ENCODE measurements around the gene RBMS1.
A peak's percentile ranks its signal among the peaks of the same experiment; 100 is the strongest.
"Not testable (repeated sequence)": the region's sequence is repeated elsewhere in the genome, so short reads cannot be mapped to it uniquely, and the experiment has no call there.

RBMS1 gene

DNA sequence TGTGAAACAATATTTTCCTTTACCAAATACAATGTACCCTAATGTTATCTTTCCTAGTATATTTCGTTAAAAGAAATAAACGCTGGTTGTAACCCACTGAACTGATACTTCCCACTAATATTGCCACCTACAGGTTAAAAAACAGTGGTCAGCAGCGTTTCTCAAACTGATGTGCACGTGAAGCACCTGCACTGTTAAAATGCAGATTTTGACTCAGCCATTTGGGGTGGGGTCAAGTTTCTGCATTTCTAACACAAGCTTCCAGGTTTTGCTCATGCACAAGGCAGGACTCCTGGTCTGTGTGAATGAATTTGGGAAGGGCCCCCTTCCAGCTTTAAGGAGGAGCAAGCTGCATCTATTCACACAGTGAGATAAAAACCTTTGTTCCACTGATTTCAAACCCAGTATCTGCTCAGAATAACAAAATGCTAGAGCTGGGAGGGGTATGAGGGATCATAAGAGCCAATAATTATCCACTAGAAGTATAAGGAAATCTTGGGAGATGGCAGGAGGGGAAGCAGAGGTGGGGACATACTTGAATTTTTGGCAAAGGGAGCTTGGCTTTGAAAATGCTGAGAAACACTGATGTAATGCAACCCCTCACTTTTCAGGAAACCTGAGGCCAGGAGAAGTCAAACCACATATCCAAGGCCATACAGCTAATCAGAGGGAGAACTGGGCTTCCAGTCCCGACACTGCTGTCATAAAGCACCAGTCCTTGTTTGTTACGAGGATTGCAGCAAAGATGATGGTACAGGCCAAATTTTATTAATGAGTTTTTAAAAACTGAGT, 116.2 kb downstream of the RBMS1 start:
- peak; percentile 47 for DNase-seq

DNA sequence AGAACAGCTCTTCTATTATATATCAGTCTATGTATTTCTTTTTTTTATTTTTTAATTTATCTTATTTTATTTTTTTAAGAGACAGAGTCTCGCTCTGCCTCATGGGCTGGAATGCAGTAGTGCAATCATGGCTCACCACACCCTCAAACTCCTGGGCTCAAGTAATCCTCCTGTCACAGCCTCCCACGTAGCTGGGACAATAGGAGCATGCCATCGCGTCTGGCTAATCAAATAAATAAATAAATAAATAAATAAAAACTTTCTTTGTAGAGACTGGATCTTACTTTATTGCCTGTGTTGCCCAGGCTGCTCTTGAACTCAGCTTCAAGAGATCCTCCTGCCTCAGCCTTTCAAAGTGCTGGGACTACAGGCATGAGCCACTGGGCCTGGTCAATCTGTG, 117.0 kb downstream of the RBMS1 start:
- DNase-seq: peak; percentile 55

DNA sequence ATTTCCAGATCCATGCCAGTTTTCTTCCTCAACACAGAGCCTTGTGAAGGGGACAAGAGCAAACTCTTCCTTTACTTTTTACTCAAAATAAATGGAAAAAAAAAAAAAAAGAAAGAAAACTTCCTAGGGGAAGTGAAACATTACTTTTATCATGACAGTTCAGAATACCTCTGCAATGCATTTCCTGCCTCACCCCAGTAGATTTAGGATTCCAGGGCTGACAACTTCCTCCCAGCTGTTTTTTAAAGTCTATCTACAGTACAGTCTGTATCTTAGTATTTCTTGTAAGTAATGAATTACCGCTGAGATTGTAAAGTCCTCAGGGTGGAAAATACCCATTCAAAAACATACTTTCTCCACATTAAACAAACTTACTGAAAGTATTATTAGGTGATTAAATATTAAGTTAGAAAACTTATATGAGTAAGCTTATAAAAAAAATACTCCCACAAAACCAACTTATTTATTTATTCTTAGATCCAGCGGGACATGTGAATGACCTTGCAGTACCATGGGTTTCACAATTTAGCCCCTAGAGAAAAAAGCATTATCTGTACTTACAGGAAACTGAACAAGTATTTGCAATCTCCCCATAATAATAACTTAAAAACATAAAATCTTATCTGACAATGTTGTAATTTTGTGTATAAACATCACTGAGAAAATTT, 117.7 kb downstream of the RBMS1 start:
- DNase-seq: peak; percentile 61

DNA sequence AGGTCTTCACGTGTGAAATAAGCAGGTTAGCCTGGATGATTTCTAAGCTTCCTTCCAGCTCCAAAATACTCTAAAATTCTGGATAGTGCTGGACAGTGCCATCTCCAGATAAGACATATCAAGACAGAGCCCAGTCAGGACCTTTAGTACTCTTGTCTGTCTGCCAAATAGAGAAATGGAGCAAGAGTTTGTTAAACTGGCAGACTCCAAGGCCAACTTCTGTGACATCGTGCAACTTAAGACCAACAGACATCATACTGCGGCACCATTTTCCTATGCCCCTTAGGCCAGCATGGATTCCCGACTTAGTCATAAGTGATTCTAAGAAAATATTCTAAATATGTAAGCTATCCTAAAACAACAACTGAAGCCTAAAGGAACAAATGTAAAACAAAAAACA, 118.6 kb downstream of the RBMS1 start:
- DNase-seq: peak; percentile 85

DNA sequence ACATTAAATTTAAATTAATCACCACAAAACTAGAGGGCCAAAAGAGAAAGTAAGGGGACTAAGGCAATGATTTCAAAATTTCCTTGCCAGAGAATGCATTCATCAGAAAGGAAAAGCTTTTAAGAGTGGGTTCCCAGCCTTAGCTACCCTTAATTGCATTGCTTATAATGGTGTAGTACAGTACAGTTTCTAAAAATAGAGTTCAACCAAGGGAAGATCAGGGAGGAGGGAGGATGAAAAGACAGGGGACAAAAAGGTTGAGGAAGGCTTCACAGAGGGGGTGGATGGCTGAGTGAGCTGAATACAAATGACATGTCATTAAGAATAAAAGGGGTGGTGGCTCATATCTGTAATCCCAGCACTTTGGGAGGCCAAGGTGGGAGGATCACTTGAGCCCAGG, 119.9 kb downstream of the RBMS1 start:
- DNase-seq: no peak

DNA sequence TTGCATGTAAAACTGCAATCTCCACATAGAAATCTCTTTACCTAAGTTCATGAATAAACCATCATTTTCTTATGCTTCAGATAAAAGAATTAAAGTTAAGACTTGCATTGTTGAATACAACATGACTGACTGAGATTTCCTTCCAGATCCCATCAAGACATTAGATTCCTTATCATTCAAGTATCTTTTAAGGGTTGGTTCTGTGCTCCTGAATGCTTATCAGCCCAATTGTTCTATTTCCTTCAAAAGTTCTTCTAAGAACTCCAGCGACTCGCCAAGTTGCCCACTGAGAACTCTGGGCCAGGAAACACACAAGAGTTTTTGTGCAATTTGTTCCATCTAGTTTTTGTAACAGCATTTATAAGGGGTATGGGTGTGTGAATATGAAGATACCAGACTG, 120.3 kb downstream of the RBMS1 start:
- DNase-seq: no peak

DNA sequence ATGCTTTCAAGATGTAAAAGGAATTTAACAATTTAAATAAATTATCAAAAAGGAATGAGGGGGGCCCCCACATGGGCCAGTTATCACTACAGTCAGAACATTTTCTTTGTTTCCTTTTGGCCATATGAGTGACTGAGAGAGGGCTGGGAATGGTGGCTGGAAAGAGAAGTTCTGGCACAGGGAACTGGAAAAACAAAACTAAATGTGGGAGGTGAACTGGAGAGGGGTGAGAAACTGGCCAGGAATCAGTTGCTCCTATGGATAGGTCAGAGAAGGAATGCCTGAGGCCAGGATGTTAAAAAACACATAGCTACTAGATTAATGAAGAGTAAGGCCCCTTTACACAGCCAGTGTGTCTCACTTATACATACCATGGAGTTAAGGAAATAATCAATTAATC, 121.0 kb downstream of the RBMS1 start:
- DNase-seq: peak; percentile 89

DNA sequence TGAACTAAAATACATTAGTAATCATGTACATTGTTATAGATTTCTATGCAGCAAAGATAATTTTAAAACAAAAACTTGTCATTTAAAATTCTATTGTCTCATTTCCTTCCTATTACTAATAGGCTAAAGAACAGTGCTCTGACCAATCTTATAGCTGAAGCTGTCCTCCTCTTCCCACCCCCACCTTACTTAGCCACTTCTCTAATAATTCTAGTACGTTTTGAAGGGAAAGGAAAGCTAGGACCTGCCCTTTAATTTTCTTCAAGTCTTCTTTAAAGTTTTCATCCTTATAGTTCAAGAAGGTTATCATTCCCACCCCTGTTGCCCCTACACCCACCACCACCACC, 121.6 kb downstream of the RBMS1 start:
- DNase-seq: no peak

DNA sequence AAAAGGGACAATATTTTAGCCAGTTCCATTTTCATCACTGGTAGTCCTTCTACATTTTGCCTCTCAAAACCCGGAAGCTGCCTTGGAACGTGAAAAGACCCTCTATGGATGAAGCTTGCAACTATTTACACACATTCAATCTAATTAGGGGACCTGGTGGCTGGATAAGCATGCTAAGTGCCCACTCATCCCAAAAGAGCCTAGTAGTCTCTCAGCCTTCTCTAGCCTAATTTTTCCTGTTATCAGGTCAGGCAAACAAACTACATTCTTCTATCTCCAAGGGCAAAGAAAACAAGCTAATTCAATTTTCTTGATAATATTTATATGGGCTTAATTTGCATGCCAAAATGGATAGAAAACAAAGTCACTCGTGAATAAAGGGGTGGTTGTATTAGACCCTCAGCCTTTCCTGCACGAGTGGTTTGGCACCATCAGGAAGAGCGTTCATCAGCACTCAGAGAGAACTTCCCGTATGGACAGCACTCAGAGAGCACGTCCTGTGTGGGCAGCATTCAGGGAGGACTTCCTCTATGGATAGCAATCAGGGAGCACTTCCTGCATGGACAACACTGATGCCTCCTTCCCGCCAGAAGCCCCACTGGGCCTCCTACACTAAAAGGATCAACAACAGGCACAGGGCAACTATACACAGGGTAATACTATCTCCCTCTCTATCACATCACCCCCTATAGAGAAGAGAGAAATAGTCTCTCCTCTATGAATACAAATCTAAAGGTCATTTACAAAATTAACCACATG, 122.2 kb downstream of the RBMS1 start:
- DNase-seq: peak; percentile 63

DNA sequence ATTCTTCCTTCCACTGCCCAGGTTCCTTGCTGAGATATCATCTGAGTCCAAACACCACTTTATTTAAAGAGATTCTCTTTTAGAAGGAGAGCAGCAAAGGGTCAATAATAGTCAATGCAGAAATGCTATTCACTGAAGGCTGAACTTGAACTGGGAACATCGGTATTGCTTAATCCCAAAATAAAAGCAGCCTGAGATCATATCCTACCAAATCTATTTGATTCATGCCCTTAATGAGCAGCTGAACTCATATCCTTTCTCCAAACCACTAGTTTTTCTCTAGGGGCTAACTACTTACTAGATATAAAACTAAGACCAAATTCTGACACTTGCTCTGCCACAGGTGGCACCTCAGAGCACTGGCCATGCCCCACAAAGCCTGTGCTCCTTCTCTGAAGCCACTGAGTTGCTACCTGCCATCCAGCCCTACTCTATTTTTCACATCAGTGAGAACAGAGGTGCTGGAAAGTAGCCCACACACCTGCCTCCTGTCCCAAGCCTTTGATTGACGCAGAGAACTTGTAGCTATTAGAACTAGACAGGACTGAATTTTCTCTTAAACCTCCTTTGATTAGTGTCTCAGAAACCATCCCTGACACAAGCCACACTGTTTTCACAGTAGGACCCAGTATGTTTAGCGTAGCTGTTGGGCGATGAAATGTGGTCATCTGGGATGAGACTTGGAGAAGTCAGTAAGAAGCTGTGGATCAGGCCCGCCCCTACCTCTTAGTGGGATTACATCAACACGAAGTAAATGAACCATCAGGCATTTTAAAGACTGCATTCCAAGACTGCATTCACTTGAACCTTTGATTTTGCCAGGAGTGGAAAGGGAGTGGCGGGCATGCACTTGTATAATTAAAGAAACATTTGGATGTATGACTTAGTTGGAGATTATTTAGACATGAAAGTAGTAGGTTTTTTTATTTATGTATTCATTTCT, 124.3 kb downstream of the RBMS1 start:
- peak; percentile 47 for DNase-seq

DNA sequence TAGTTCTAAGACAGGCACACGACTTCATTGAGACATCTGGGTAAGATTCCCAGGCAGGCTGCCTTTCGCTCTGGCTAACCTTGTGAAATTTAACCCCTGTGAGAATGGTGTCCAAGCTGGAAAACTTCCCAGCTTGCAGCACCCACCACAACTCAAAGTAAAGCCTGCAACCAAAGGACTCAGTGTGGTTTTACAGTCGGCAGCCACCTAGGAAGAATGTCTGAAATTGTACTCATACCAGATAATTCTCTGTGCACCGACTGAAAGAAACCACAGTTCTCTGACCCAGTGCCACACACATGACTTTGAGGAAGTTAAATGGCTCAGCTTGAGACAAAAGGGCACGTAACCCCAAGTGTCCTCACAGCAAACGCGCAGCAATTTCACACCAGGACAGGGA, 125.7 kb downstream of the RBMS1 start:
- DNase-seq: peak; percentile 90

DNA sequence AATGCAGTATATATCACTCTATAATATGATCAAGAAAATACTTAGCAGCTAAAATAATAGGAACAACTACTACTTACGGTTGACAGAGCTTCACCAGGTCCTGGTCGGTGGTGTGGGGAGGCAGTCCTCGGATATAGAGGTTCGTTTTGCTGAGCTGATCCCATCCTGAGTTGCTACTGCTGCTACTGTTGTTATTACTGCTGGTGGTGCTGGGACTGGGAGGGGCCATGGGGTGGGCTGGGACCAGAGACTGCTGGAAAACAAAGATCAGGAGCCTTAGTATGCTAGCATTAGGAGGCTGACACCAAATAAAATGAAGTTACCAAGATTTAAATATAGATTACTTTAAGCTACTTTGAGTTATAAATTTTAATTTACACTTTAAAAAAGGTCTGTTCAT, 126.5 kb downstream of the RBMS1 start:
- DNase-seq: not testable (repeated sequence)

DNA sequence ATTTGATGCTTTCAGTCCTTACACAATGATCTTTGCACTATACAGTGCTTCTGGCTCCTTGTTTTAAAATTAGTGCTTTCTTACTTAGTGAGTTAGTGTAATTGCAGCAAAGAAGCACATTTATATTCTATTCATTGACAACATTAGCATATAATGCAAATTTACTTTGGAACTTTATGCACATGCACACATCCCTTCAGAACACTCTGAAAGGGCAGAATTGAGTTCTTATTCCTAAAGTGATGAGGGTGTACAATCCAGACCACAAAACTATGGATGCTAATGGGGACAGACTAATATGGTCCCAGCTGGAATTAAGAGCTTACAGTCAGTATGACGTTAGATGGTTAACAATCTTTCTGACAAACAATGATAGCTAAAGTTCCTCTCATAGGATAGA, 127.1 kb downstream of the RBMS1 start:
- no peak for DNase-seq

DNA sequence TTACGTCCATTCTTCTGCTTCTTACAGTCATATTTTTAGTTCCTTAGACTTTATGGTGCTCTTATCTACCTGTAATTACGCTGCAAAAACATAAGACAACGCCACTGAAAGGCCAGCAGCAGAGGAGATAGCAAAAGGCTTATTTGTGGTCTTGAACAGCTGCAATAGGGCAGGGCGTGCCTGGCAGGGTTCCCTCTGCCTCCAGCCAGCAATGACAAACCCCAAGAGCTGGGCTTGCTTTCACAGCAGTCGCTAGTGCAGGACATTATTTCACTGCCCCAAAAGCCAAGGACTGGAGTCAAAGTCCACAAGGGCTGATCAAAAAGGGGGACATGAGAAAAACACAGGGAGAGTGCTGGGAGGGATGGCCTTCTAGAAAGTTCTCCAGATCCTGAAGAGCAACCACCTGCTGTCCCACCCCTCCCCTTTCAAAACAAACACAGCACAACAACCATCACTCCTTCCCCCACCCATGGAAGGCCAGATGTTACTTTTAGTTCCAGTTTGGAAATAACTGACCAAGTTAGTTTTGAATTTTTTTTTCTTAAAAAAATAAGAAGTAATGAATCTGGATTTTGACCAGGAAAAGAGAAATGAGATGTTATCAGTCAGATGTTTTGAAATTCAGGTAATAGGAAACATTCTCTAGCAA, 127.8 kb downstream of the RBMS1 start:
- no peak for DNase-seq

DNA sequence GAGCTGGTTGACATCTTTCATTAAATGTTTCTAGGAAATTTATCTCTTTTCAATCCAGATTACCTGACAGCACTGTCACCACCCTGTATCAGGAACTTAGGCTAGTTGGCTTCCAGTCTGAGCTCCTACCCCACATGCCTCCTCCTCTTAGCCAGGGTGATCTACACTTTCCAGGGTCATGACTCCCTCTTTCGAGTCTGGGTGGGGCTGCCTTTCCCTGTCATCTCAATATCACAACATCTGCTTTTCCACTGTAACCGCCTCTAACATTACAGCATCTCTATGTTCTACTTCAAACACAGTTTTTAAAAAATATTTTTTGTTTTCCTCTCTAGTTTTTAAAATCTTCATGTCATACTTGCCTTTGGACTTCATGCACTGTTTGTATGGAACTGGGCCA, 129.2 kb downstream of the RBMS1 start:
- DNase-seq: peak; percentile 44

DNA sequence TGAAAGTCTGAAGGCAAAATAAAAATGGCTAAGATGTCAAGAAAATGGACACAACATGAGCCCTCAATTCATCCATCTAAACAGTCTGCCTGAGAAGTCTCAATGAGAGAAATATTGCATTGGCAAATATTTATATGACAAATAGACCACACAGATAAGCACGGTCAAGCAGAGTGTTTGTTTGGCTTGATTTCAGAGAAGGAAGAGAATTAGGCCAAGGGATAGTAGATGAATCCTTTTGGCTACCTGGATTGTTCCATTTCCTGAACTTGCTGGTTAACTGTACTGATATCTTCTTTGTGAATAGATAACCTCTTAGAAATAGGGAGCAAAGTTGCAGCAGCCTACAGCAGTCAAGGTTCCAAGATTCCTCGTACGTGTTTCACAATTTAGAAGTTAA, 129.6 kb downstream of the RBMS1 start:
- DNase-seq: peak; percentile 69

DNA sequence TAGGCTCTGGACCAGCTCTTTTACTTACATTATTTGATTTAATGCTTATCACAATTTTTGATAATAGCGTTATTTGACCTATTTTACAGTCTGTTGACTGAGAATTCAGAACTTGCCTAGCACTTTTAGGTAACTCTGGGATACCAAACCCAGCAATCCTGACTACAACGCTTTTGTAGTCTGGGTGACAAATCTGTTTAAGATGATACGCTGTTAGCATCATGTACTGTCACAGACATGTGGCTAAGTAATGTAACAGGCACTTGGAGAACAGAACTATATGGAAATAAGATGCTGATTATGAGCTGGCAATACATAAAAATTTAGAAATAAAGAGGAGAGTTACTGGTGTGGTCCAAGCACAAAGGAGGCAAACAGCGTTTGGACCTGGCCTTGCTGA, 130.6 kb downstream of the RBMS1 start:
- no peak for DNase-seq

DNA sequence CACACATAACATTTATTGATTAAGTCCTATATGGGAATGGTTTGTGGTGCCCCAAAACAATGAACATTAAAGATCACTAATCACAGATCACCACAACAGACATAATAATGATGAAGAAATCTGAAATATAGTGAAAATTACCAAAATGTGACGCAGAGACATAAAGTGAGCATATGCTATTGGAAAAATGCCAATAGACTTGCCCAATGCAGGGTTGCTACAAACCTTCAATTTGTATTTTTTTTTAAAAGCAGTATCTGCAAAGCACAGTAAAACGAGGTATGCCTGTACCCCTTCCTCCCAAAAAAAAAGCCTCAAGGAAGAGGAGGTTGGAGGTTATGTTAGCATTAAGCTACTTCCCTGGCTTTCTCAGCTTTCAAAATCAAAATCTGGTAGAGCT, 131.1 kb downstream of the RBMS1 start:
- DNase-seq: no peak

DNA sequence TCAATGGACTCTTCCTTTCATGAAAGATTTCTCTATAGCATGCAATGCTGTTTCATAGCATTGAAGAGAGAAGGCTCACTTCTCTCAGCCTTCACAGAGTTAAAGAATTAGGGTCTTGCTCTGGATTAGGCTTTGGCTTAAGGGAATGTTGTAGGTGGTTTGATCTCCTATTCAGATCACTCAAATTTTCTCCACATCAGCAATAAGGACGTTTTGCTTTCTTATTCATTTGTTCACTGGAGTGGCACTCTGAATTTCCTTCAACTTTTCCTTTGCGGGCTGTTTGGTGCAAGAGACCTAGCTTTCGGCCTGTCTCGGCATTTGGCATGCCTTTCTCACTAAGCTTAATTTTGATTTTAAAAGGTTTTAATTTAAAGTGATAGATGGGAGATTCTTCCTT, 131.6 kb downstream of the RBMS1 start:
- DNase-seq: no peak

DNA sequence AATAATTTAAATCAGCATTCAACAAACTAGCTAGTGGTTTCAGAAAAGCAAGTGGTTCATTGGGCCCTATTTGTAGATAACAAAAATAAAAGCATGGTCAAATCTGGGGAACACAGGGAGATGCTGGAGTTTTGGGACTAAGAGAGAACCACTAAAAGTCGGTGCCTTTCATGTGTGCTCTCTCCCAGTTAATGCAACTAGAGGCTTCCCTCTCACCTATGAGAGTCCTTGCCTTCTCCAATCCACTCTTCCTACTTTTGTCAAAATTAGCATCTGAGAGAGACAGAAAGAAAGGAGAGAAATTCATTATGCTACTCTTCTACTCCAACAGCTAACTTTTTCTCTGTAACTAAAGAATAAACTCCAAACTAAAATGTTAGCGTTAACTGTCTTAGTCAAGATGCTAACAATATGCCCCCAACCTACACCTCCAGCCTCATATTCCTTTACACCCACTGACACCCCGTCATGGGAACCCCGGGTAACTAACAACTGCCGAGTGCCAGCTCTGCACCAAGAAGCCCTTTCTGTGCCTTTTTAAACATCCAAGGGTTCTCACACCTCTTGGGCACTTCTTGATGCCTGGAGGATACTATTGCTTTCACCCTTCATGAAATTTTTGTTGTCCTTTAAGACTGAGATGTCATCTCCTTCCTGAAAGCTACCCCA, 133.4 kb downstream of the RBMS1 start:
- DNase-seq: no peak

DNA sequence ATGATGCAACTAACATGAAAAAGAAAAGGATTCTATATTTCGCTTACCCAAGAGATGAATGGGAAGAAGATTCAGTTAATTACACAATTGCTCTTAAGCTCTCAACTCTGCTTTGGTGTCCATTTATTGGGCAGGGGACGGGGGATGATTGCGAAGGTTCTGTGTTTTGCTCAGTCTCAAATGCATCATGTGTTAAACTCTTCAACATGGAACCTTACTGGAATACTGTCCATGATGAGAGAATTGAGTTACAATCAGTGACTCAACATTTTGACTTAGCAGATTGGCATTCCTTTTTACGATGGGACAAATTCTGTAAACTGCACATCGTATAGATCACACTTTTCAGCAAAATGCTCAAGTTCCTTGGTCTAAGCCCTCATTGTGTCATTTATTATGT, 135.6 kb downstream of the RBMS1 start:
- DNase-seq: no peak

DNA sequence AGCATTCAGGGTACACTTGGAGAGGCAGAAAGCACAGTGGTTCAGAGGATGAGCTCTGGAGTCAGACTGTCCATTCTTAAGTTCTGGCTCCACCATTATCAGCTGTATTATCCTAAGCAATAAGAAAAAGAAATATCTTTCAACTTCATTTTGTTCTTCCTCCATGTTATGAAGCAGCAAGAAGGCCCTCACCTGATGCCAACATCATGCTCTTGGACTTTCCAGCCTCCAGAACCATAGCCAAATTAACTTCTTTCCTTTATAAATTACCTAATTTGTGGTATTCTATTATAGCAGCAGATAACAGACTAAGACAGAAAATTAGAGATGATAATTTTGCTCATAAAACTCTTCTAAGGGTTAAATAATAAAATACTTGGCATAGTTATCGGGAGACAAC, 137.1 kb downstream of the RBMS1 start:
- DNase-seq: no peak
